ENCODE results near the gene CCNK.

Gene CCNK

GRCh38 chr14:99524091-99524661, 43.0 kb downstream of the CCNK start:
- TF ChIP-seq CSDC2 (CRISPR knock-in tag; IDR thresholded peaks at IDR 0.05) (no peak), ZFP30 (CRISPR knock-in tag; IDR thresholded peaks at IDR 0.05) (no peak)
- ATAC-seq: no peak

GRCh38 chr14:99524804-99525698, 43.8 kb downstream of the CCNK start:
- no peak for TF ChIP-seq PATZ1 (CRISPR knock-in tag; IDR thresholded peaks at IDR 0.05; ENCODE audit: borderline replicate concordance)
- no peak for TF ChIP-seq SNAI2 (CRISPR knock-in tag; IDR thresholded peaks at IDR 0.05)
- no peak for TF ChIP-seq RARB (CRISPR knock-in tag; IDR thresholded peaks at IDR 0.05)
- TF ChIP-seq ARNTL (CRISPR knock-in tag; IDR thresholded peaks at IDR 0.05; ENCODE audit: borderline replicate concordance, low read depth): no peak
- TF ChIP-seq ESRRG (CRISPR knock-in tag; IDR thresholded peaks at IDR 0.05): no peak
- no peak for TF ChIP-seq ZNF8 (CRISPR knock-in tag; IDR thresholded peaks at IDR 0.05)
- no peak for TF ChIP-seq TOX (CRISPR knock-in tag; IDR thresholded peaks at IDR 0.05; ENCODE audit: borderline replicate concordance)
- TF ChIP-seq ZNF565 (CRISPR knock-in tag; conservative IDR thresholded peaks at IDR 0.05; ENCODE audit: low read depth): no peak
- TF ChIP-seq ZFP3 (CRISPR knock-in tag; IDR thresholded peaks at IDR 0.05): no peak
- TF ChIP-seq GLIS3 (CRISPR knock-in tag; IDR thresholded peaks at IDR 0.05): no peak
- no peak for TF ChIP-seq ZNF70 (CRISPR knock-in tag; IDR thresholded peaks at IDR 0.05)
- no peak for TF ChIP-seq ISL1 (CRISPR knock-in tag; IDR thresholded peaks at IDR 0.05)
- TF ChIP-seq POU6F1 (CRISPR knock-in tag; IDR thresholded peaks at IDR 0.05; ENCODE audit: borderline replicate concordance, low read depth): no peak
- TF ChIP-seq PPARA (CRISPR knock-in tag; IDR thresholded peaks at IDR 0.05; ENCODE audit: borderline replicate concordance): no peak
- TF ChIP-seq CSRNP3 (CRISPR knock-in tag; IDR thresholded peaks at IDR 0.05): no peak
- TF ChIP-seq TCF4 (CRISPR knock-in tag; IDR thresholded peaks at IDR 0.05; ENCODE audit: borderline replicate concordance): no peak

GRCh38 chr14:99525699-99526080, 44.5 kb downstream of the CCNK start:
- no peak for ATAC-seq
- TF ChIP-seq SNAI2 (CRISPR knock-in tag; IDR thresholded peaks at IDR 0.05) (no peak), TCF4 (CRISPR knock-in tag; IDR thresholded peaks at IDR 0.05; ENCODE audit: borderline replicate concordance) (no peak), OSR1 (CRISPR knock-in tag; IDR thresholded peaks at IDR 0.05) (no peak), RARB (CRISPR knock-in tag; IDR thresholded peaks at IDR 0.05) (no peak), BACH2 (CRISPR knock-in tag; IDR thresholded peaks at IDR 0.05; ENCODE audit: borderline replicate concordance) (no peak)

More at GRCh38 chr14:99524804-99525698, 43.8 kb downstream of the CCNK start:
- peak; percentile 65 for ATAC-seq

- ATAC-seq: no peak
- no peak for TF ChIP-seq POU6F1 (CRISPR knock-in tag; IDR thresholded peaks at IDR 0.05; ENCODE audit: borderline replicate concordance, low read depth)
- no peak for TF ChIP-seq TCF4 (CRISPR knock-in tag; IDR thresholded peaks at IDR 0.05; ENCODE audit: borderline replicate concordance)
- no peak for TF ChIP-seq ESRRG (CRISPR knock-in tag; IDR thresholded peaks at IDR 0.05)
- no peak for TF ChIP-seq SNAI2 (CRISPR knock-in tag; IDR thresholded peaks at IDR 0.05)
- no peak for TF ChIP-seq PATZ1 (CRISPR knock-in tag; IDR thresholded peaks at IDR 0.05; ENCODE audit: borderline replicate concordance)
- no peak for TF ChIP-seq TSHZ2 (CRISPR knock-in tag; IDR thresholded peaks at IDR 0.05)
- TF ChIP-seq ZNF70 (CRISPR knock-in tag; IDR thresholded peaks at IDR 0.05): no peak
- no peak for TF ChIP-seq PPARA (CRISPR knock-in tag; IDR thresholded peaks at IDR 0.05; ENCODE audit: borderline replicate concordance)
- no peak for TF ChIP-seq CSDC2 (CRISPR knock-in tag; IDR thresholded peaks at IDR 0.05)
- no peak for TF ChIP-seq ISL1 (CRISPR knock-in tag; IDR thresholded peaks at IDR 0.05)
- no peak for TF ChIP-seq ZFP30 (CRISPR knock-in tag; IDR thresholded peaks at IDR 0.05)
- no peak for TF ChIP-seq BACH2 (CRISPR knock-in tag; IDR thresholded peaks at IDR 0.05; ENCODE audit: borderline replicate concordance)
- no peak for TF ChIP-seq ZFP3 (CRISPR knock-in tag; IDR thresholded peaks at IDR 0.05)
Observed at GRCh38 chr14:99527026-99527425, 45.8 kb downstream of the CCNK start.

All from SK-N-SH treated with all-trans-retinoic acid at 6 μM for 48 hours (cell line).